Testis (tissue), 3 donors: ENCODE measurements around the gene RALGPS2. TPM values are rescaled to one million over a fixed set of nuclear protein-coding genes. Genes with fewer than 3 reads are reported as not detected.

Experiments used
- DNase-seq: peaks from one replicate; pipeline ENCODE4 v3.0.0-alpha.2; 2019
- H3K27ac ChIP-seq, 2 donors: fragments of 200-600 bp; sonication (generic); one replicate each; pipeline ENCODE4 v1.5.1; 2019
- H3K27me3 ChIP-seq: fragments of 200-600 bp; sonication (generic); one replicate; pipeline ENCODE4 v1.5.1; 2019
- H3K36me3 ChIP-seq: fragments of 200-600 bp; sonication (generic); one replicate; pipeline ENCODE4 v1.5.1; 2017; ENCODE audit warnings: low read depth; ENCODE audit errors: missing control alignments
- H3K4me1 ChIP-seq: fragments of 200-600 bp; sonication (generic); one replicate; pipeline ENCODE4 v1.5.1; 2019
- H3K4me3 ChIP-seq, 2 donors: fragments of 200-600 bp; sonication (generic); one replicate each; pipeline ENCODE4 v1.5.1; 2017 to 2019
- H3K9me3 ChIP-seq: fragments of 200-600 bp; sonication (generic); one replicate; pipeline ENCODE4 v1.5.1; 2017
- POLR2A ChIP-seq: fragments of 450-650 bp; IDR thresholded peaks from one replicate; pipeline ENCODE4 v1.6.1; 2017; ENCODE audit warnings: antibody characterized with exemption, mild to moderate bottlenecking, moderate library complexity
- WGBS, 2 donors: methylation state at CpG; one replicate each; pipeline ENCODE4 v1.1.5; 2018; 5-methylcytosine and 5-hydroxymethylcytosine counted together
- intact Hi-C: fragments of 100-400 bp; cut with DNase I; formaldehyde crosslinking; loops from one replicate; pipeline ENCODE4 v1.15.1; 2023; ENCODE audit warnings: low total_unique reads
- polyA plus RNA-seq: library from polyadenylated mRNA; stranded (reverse); fragments of 350-450 nt; fragmentation: Illumina TruSeq; extraction: RNeasy Lipid Tissue Mini Kit (QIAGEN cat#74804); gene quantifications from one replicate; pipeline ENCODE4 v1.2.3, GENCODE V29; 2014; ENCODE audit warnings: low read depth, low replicate concordance; ENCODE audit not compliant: insufficient read depth
- total RNA-seq, 2 donors: library from RNA; depleted of rRNA; stranded (reverse); fragments of >200 nt; gene quantifications; one replicate each; pipeline ENCODE4 v1.2.3, GENCODE V29; 2016
- TF ChIP-seq, protein P1 (sequence below), 3 experiments: fragments of 450-650 bp in 2 of 3; fragments of 200-600 bp in 1 of 3; sonication (generic) in 1 of 3; IDR thresholded peaks; one replicate each; pipeline ENCODE4 v1.5.1; 2016 to 2019; ENCODE audit warnings: antibody characterized with exemption in 3 of 3, mild to moderate bottlenecking in 2 of 3, moderate library complexity in 1 of 3

The RALGPS2 gene
- total and polyA plus RNA-seq, 3 donors from 2014 or later: 56.3 to 224 (median 78.6) TPM

DNA sequence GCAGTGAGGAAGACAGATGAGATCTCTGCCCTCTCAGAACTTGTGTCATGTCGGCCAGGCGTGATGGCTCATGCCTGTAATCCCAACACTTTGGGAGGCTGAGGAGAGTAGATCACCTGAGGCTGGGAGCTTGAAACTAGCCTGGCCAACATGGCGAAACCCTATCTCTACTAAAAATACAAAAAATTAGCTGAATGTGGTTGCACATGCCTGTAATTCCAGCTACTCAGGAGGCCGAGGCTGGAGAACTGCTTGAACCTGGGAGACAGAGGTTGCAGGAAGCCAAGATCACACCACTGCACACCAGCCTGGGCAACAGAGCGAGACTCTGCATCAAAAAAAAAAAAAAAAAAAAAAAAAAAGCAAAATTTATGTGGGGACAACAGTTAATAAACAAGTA is 40.9 kb upstream of the RALGPS2 start:
- Histone ChIP-seq H3K36me3 (no peaks in the 10 kb centered on the region), H3K9me3 (no peaks in the 10 kb centered on the region), H3K27ac (no peak overlapping the region), H3K4me1 (no peaks in the 10 kb centered on the region), H3K27me3 (no peaks in the 10 kb centered on the region), H3K4me3 (no peak overlapping the region)
- no peak for TF ChIP-seq POLR2A
- no peak for DNase-seq
- intact Hi-C loops: no loop called here
- 78 to 90% methylated on average over 5 of the region's 5 CpGs for WGBS, 2 donors

DNA sequence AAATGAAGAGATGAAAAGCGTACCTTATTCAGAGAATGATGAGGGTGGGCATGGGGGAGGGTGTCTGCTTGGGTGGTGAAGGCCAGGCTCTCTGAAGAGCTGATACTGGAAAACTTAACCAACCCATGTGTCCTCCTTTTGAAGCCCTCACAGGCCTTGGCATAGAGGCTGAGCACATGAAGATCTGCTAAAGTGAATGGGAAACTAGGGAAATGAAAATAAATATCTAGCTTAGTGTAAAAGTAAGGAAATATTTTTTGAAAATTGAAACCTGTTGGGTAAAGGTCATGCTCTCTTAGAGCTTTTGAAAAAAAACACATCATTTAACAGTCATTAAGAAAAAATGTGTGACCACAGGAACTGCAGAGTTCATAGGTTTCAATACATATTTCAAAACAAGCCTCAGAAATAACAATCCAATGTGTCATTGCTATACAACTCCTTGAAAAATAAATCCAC is 40.5 kb upstream of the RALGPS2 start:
- Histone ChIP-seq H3K36me3 (no peaks in the 10 kb centered on the region), H3K27me3 (no peaks in the 10 kb centered on the region), H3K4me1 (no peaks in the 10 kb centered on the region), H3K9me3 (no peaks in the 10 kb centered on the region), H3K4me3 (no peak overlapping the region), H3K27ac (no peak overlapping the region)
- intact Hi-C loops: no loop called here
- DNase-seq: no peak
- TF ChIP-seq, protein P1, sequence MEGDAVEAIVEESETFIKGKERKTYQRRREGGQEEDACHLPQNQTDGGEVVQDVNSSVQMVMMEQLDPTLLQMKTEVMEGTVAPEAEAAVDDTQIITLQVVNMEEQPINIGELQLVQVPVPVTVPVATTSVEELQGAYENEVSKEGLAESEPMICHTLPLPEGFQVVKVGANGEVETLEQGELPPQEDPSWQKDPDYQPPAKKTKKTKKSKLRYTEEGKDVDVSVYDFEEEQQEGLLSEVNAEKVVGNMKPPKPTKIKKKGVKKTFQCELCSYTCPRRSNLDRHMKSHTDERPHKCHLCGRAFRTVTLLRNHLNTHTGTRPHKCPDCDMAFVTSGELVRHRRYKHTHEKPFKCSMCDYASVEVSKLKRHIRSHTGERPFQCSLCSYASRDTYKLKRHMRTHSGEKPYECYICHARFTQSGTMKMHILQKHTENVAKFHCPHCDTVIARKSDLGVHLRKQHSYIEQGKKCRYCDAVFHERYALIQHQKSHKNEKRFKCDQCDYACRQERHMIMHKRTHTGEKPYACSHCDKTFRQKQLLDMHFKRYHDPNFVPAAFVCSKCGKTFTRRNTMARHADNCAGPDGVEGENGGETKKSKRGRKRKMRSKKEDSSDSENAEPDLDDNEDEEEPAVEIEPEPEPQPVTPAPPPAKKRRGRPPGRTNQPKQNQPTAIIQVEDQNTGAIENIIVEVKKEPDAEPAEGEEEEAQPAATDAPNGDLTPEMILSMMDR (IDR thresholded peaks at IDR 0.05): no peak
- TF ChIP-seq POLR2A: no peak
- 47 to 73% methylated on average over 1 of the region's 1 CpG for WGBS, 2 donors

DNA sequence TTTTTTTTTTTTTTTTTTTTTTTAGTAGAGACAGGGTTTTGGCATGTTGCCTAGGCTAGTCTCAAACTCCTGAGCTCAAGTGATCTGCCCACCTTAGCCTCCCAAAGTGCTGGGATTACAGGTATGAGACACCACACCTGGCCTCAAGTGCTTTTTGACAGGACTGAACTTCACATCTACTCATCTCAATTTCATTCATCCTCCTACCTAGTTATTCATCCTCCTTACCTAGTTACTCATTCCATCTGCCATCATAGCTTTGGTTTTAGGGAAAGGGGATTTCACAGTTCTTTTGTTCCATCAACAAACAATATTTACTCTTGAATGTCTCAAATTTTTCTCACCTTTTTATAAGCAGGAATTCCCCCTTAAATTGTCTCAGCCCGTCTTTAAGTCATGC is 38.6 kb upstream of the RALGPS2 start:
- no peaks in the 10 kb centered on the region for H3K4me1 ChIP-seq
- no peak for DNase-seq
- no peaks in the 10 kb centered on the region for H3K9me3 ChIP-seq
- no peaks in the 10 kb centered on the region for H3K27me3 ChIP-seq
- no peaks in the 10 kb centered on the region for H3K36me3 ChIP-seq
- no peak overlapping the region for H3K4me3 ChIP-seq
- WGBS, 2 donors: 94 to 96% methylated on average over 1 of the region's 1 CpG
- no peak overlapping the region for H3K27ac ChIP-seq
- TF ChIP-seq, protein P1 (IDR thresholded peaks at IDR 0.05): no peak
- no peak for TF ChIP-seq POLR2A
- intact Hi-C loops: no loop called here

DNA sequence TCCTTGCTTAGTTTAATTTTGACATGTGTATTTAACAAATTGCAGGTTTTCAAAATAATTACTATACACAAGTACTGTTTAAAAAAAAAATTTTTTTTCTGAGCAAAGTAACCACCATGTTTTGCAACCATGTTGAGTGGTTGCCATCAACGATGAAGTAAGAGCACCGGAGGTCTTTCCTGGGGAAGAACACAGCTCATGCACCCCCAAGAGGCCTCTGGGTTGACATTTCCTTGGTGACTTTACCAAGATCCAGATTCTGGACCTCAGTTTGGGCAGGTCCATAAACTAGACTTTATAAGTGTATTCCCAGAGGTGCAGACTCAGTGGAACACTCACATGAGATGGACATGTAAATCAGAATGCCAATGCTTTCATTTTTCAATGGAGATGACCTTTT is 36.8 kb upstream of the RALGPS2 start:
- Histone ChIP-seq H3K4me1 (no peaks in the 10 kb centered on the region), H3K4me3 (no peak overlapping the region), H3K27ac (no peak overlapping the region), H3K36me3 (no peaks in the 10 kb centered on the region), H3K27me3 (no peaks in the 10 kb centered on the region), H3K9me3 (no peaks in the 10 kb centered on the region)
- 89 to 90% methylated on average over 2 of the region's 2 CpGs for WGBS, 2 donors
- TF ChIP-seq, protein P1 (IDR thresholded peaks at IDR 0.05): no peak
- no peak for TF ChIP-seq POLR2A
- intact Hi-C loops: no loop called here
- DNase-seq: no peak

DNA sequence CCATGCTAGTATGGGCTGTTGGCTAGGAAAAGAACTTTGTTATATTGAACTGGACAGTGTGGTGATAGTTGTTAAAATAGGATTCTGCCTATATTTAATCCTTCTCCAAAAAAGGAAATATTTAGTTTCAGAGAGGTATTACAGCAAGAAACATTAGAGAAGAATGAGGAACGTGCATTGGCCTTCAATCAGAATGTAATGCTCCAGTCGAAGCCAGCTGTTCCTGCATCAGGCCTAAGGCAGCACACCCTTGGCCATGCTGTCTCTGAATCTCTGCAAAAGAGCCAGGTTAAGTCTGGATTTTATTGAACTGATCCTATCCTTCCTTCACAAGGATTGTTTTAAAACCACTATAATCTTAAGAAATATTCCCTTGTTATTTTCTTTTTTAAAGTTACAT is 35.3 kb upstream of the RALGPS2 start:
- WGBS, 2 donors: 42 to 57% methylated on average over 2 of the region's 2 CpGs
- DNase-seq: no peak
- no peaks in the 10 kb centered on the region for H3K27me3 ChIP-seq
- H3K27ac ChIP-seq: no peak overlapping the region
- no peak for TF ChIP-seq POLR2A
- TF ChIP-seq, protein P1 (IDR thresholded peaks at IDR 0.05): no peak
- no peak overlapping the region for H3K4me3 ChIP-seq
- no peaks in the 10 kb centered on the region for H3K36me3 ChIP-seq
- no peaks in the 10 kb centered on the region for H3K9me3 ChIP-seq
- no peaks in the 10 kb centered on the region for H3K4me1 ChIP-seq
- intact Hi-C loops: no loop called here
